Ectodermal cell (in vitro differentiated cells): Measurements from ENCODE around the gene INO80B.
"Not testable (repeated sequence)": the region's sequence is repeated elsewhere in the genome, so short reads cannot be mapped to it uniquely, and the experiment has no call there.

Source experiments
- H3K27ac ChIP-seq: 2 replicates; pipeline ENCODE4 v1.7.0; 2013; ENCODE audit warnings: mild to moderate bottlenecking, low read depth, low read length; ENCODE audit not compliant: insufficient read depth, poor library complexity, severe bottlenecking
- H3K27me3 ChIP-seq: 2 replicates; pipeline ENCODE4 v1.7.0; 2013; ENCODE audit warnings: mild to moderate bottlenecking, low read length; ENCODE audit not compliant: insufficient read depth, control insufficient read depth, poor library complexity, severe bottlenecking
- H3K36me3 ChIP-seq: one replicate; pipeline ENCODE4 v1.7.0; 2013; ENCODE audit warnings: low read length; ENCODE audit not compliant: control insufficient read depth, insufficient read depth
- H3K4me1 ChIP-seq: one replicate; pipeline ENCODE4 v1.7.0; 2013; ENCODE audit warnings: low read length; ENCODE audit not compliant: control insufficient read depth, insufficient read depth
- H3K4me3 ChIP-seq: 2 replicates; pipeline ENCODE4 v1.7.0; 2013; ENCODE audit warnings: low read depth, low read length, control low read depth; ENCODE audit not compliant: insufficient read depth
- H3K9me3 ChIP-seq: 2 replicates; pipeline ENCODE4 v1.7.0; 2013; ENCODE audit warnings: mild to moderate bottlenecking, low read length, moderate library complexity; ENCODE audit not compliant: control insufficient read depth
- WGBS, 2 experiments: methylation state at CpG; one replicate each; pipeline ENCODE4 v1.1.7; 2013; ENCODE audit warnings: missing lambda C conversion rate in 2 of 2; 5-methylcytosine and 5-hydroxymethylcytosine counted together

Gene INO80B

GRCh38 chr2:74462054-74462785 lies 7.3 kb downstream of the INO80B start:
- H3K4me1 ChIP-seq = peaks cover 5% of the 10 kb centered on the region
- H3K9me3 ChIP-seq = no peaks in the 10 kb centered on the region
- 96% methylated on average over 20 of the region's 20 CpGs for WGBS, 2 experiments
- H3K27ac ChIP-seq = no peak overlapping the region
- H3K4me3 ChIP-seq = no peak overlapping the region
- peaks cover 8% of the 10 kb centered on the region for H3K36me3 ChIP-seq
- H3K27me3 ChIP-seq = no peaks in the 10 kb centered on the region

GRCh38 chr2:74462786-74463105 lies 7.9 kb downstream of the INO80B start:
- H3K4me1 ChIP-seq = peaks cover 5% of the 10 kb centered on the region
- no peak overlapping the region for H3K27ac ChIP-seq
- no peaks in the 10 kb centered on the region for H3K27me3 ChIP-seq
- peaks cover 8% of the 10 kb centered on the region for H3K36me3 ChIP-seq
- H3K4me3 ChIP-seq = no peak overlapping the region
- H3K9me3 ChIP-seq = no peaks in the 10 kb centered on the region
- 92 to 97% methylated on average over 4 of the region's 4 CpGs for WGBS, 2 experiments

GRCh38 chr2:74464406-74464805 lies 9.5 kb downstream of the INO80B start:
- no peak overlapping the region for H3K27ac ChIP-seq
- H3K36me3 ChIP-seq = peaks cover 8% of the 10 kb centered on the region
- H3K4me3 ChIP-seq = peak overlapping the region; percentile 81
- H3K27me3 ChIP-seq = no peaks in the 10 kb centered on the region
- no peaks in the 10 kb centered on the region for H3K9me3 ChIP-seq
- peaks cover 5% of the 10 kb centered on the region for H3K4me1 ChIP-seq
- 15% methylated on average over 13 of the region's 13 CpGs for WGBS, 2 experiments

- H3K36me3 ChIP-seq = peaks cover 15% of the 10 kb centered on the region
- H3K27ac ChIP-seq, H3K9me3 ChIP-seq, H3K27me3 ChIP-seq, H3K4me3 ChIP-seq: not testable (repeated sequence)
- 93 to 94% methylated on average over 11 to 12 of the region's 12 CpGs for WGBS, 2 experiments
- peaks cover 13% of the 10 kb centered on the region for H3K4me1 ChIP-seq
These were observed 15.9 kb downstream of the INO80B start for GRCh38 chr2:74470742-74471141.

GRCh38 chr2:74471332-74472065 lies 16.6 kb downstream of the INO80B start:
- Histone ChIP-seq H3K27ac (peak overlapping the region; percentile 79), H3K4me1 (peaks cover 13% of the 10 kb centered on the region), H3K36me3 (peaks cover 15% of the 10 kb centered on the region), H3K9me3 (no peaks in the 10 kb centered on the region), H3K27me3 (no peaks in the 10 kb centered on the region), H3K4me3 (peak overlapping the region; percentile 94)
- 73 to 80% methylated on average over 16 of the region's 16 CpGs for WGBS, 2 experiments

GRCh38 chr2:74472086-74472944 lies 17.4 kb downstream of the INO80B start, which contains the start of gene MRPL53:
TSS of gene MRPL53 (minus strand) at chr2:74472680. CDS start at chr2:74472660, 20 bp downstream.
- WGBS, 2 experiments = 2 to 3% methylated on average over 66 of the region's 66 CpGs
- H3K4me1 ChIP-seq = peaks cover 13% of the 10 kb centered on the region
- peaks cover 15% of the 10 kb centered on the region for H3K36me3 ChIP-seq
- H3K9me3 ChIP-seq = no peaks in the 10 kb centered on the region
- no peaks in the 10 kb centered on the region for H3K27me3 ChIP-seq
- peak within 1 kb of the TSS; percentile 79 for H3K27ac ChIP-seq
- peak within 1 kb of the TSS; percentile 94 for H3K4me3 ChIP-seq

- Histone ChIP-seq H3K4me1 (peaks cover 13% of the 10 kb centered on the region), H3K36me3 (peaks cover 15% of the 10 kb centered on the region), H3K9me3 (no peaks in the 10 kb centered on the region), H3K27me3 (no peaks in the 10 kb centered on the region), H3K27ac (peak overlapping the region; percentile 74), H3K4me3 (peak overlapping the region; percentile 94)
- 45 to 46% methylated on average over 7 of the region's 7 CpGs for WGBS, 2 experiments
These were observed 18.0 kb downstream of the INO80B start for GRCh38 chr2:74472945-74473258.

GRCh38 chr2:74474481-74474880 lies 19.6 kb downstream of the INO80B start:
- H3K9me3 ChIP-seq = no peaks in the 10 kb centered on the region
- 94 to 95% methylated on average over 6 of the region's 6 CpGs for WGBS, 2 experiments
- H3K27ac ChIP-seq = no peak overlapping the region

GRCh38 chr2:74474899-74475298 lies 20.0 kb downstream of the INO80B start:
- Histone ChIP-seq H3K27me3 (no peaks in the 10 kb centered on the region), H3K4me3 (no peak overlapping the region), H3K9me3 (no peaks in the 10 kb centered on the region), H3K4me1 (peaks cover 13% of the 10 kb centered on the region), H3K27ac (no peak overlapping the region), H3K36me3 (peaks cover 15% of the 10 kb centered on the region)
- WGBS, 2 experiments = 88 to 90% methylated on average over 5 of the region's 5 CpGs

More at GRCh38 chr2:74474481-74474880, 19.6 kb downstream of the INO80B start:
- Histone ChIP-seq H3K4me3 (no peak overlapping the region), H3K4me1 (peaks cover 13% of the 10 kb centered on the region), H3K36me3 (peaks cover 15% of the 10 kb centered on the region), H3K27me3 (no peaks in the 10 kb centered on the region)

GRCh38 chr2:74481431-74481830 lies 26.5 kb downstream of the INO80B start:
- peaks cover 12% of the 10 kb centered on the region for H3K4me1 ChIP-seq
- H3K4me3 ChIP-seq = peak overlapping the region; percentile 98
- H3K27me3 ChIP-seq = no peaks in the 10 kb centered on the region
- H3K9me3 ChIP-seq = no peaks in the 10 kb centered on the region
- no peaks in the 10 kb centered on the region for H3K36me3 ChIP-seq
- 86 to 89% methylated on average over 3 of the region's 3 CpGs for WGBS, 2 experiments
- H3K27ac ChIP-seq = no peak overlapping the region
